IMR-90 (cell line): ENCODE results near the gene LAMA5. TPM values are rescaled to one million over a fixed set of nuclear protein-coding genes. Genes with fewer than 3 reads are reported as not detected.

Experiments used
- ATAC-seq: fragments of 200-7000 bp; cut with Tn5 transposase; 2 replicates; pipeline ENCODE4 v1.9.1; 2020; ENCODE audit warnings: low read depth, mild to moderate bottlenecking, moderate library complexity
- BruUV-seq: library from RNA; stranded (reverse); fragments of 400-500 nt; replicated peaks from 2 replicates; lab custom pipeline; 2021; lab: Mats Ljungman, UMichigan
- CTCF ChIA-PET: fragments of 300-600 bp; formaldehyde crosslinking; extraction: SDS; loops from one replicate; lab custom pipeline; 2021; ENCODE audit warnings: antibody characterized with exemption; lab: Yijun Ruan, JAX
- POLR2A ChIA-PET: fragments of 300-600 bp; sonication (Branson Sonifier 250); formaldehyde crosslinking; loops from one replicate; lab custom pipeline; 2022; ENCODE audit warnings: antibody characterized with exemption; ENCODE audit not compliant: unreplicated experiment; lab: Charles Lee
- DNase-seq: peaks from one replicate; pipeline ENCODE4 v3.0.0; 2013
- H2AFZ ChIP-seq: replicated peaks from 2 replicates; pipeline ENCODE3; 2013; ENCODE audit warnings: low read length, mild to moderate bottlenecking; ENCODE audit not compliant: poor library complexity
- H2AK5ac ChIP-seq: 2 replicates; pipeline ENCODE4 v1.6.1; 2013; ENCODE audit warnings: low read depth, low read length, inconsistent platforms
- H2AK9ac ChIP-seq: replicated peaks from 2 replicates; pipeline ENCODE3; 2013; ENCODE audit warnings: mild to moderate bottlenecking, low read depth, low read length, moderate library complexity; ENCODE audit not compliant: poor library complexity
- H2BK120ac ChIP-seq: 2 replicates; pipeline ENCODE4 v1.6.1; 2013; ENCODE audit warnings: low read depth, low read length, inconsistent platforms
- H2BK15ac ChIP-seq: 3 replicates; pipeline ENCODE4 v1.6.1; 2013; ENCODE audit warnings: low read depth, low read length, inconsistent platforms
- H2BK20ac ChIP-seq: 2 replicates; pipeline ENCODE4 v1.6.1; 2013; ENCODE audit warnings: low read depth, mild to moderate bottlenecking, inconsistent platforms, low read length, moderate library complexity
- H2BK5ac ChIP-seq: 2 replicates; pipeline ENCODE4 v1.6.1; 2013; ENCODE audit warnings: mild to moderate bottlenecking, low read depth, low read length, inconsistent platforms; ENCODE audit not compliant: poor library complexity, severe bottlenecking
- H3K14ac ChIP-seq: replicated peaks from 2 replicates; pipeline ENCODE4 v1.6.1; 2013; ENCODE audit warnings: low read depth, low read length, inconsistent platforms
- H3K18ac ChIP-seq: 2 replicates; pipeline ENCODE4 v1.6.1; 2013; ENCODE audit warnings: low read depth, low read length, control low read depth
- H3K23ac ChIP-seq: 2 replicates; pipeline ENCODE4 v1.6.1; 2013; ENCODE audit warnings: low read depth, low read length, inconsistent platforms
- H3K27ac ChIP-seq: 2 replicates; pipeline ENCODE4 v1.5.1; 2013; ENCODE audit warnings: mild to moderate bottlenecking, control low read depth, low read length; ENCODE audit not compliant: insufficient read depth
- H3K27me3 ChIP-seq: 2 replicates; pipeline ENCODE4 v1.6.1; 2013; ENCODE audit warnings: low read length; ENCODE audit not compliant: control insufficient read depth, insufficient read depth
- H3K36me3 ChIP-seq: 2 replicates; pipeline ENCODE4 v1.6.1; 2013; ENCODE audit warnings: low read length, mixed read lengths; ENCODE audit not compliant: control insufficient read depth, insufficient read depth
- H3K4ac ChIP-seq: 2 replicates; pipeline ENCODE4 v1.6.1; 2013; ENCODE audit warnings: low read depth, low read length, inconsistent platforms
- H3K4me1 ChIP-seq: 2 replicates; pipeline ENCODE4 v1.6.1; 2013; ENCODE audit warnings: low read length, mixed read lengths; ENCODE audit not compliant: control insufficient read depth, insufficient read depth
- H3K4me2 ChIP-seq: 2 replicates; pipeline ENCODE4 v1.6.1; 2013; ENCODE audit warnings: low read depth, mild to moderate bottlenecking, control low read depth, low read length, moderate library complexity
- H3K4me3 ChIP-seq: 2 replicates; pipeline ENCODE4 v1.5.1; 2013; ENCODE audit warnings: low read depth, mild to moderate bottlenecking, control low read depth, low read length, moderate library complexity; ENCODE audit not compliant: insufficient read depth
- H3K56ac ChIP-seq: 2 replicates; pipeline ENCODE4 v1.6.1; 2013; ENCODE audit warnings: low read length, inconsistent platforms; ENCODE audit not compliant: insufficient read depth; ENCODE audit errors: extremely low read depth
- H3K79me1 ChIP-seq, 2 experiments: 2 replicates each; pipeline ENCODE4 v1.6.1; 2013; ENCODE audit warnings: low read length in 2 of 2, inconsistent platforms in 1 of 2, low read depth in 1 of 2
- H3K9ac ChIP-seq: 2 replicates; pipeline ENCODE4 v1.6.1; 2013; ENCODE audit warnings: low read depth, low read length, control low read depth
- H3K9me1 ChIP-seq: 2 replicates; pipeline ENCODE4 v1.6.1; 2013; ENCODE audit warnings: low read length, inconsistent platforms; ENCODE audit not compliant: insufficient read depth
- H3K9me3 ChIP-seq: 2 replicates; pipeline ENCODE4 v1.6.1; 2013; ENCODE audit warnings: low read length; ENCODE audit not compliant: control insufficient read depth, insufficient read depth
- H4K20me1 ChIP-seq: 2 replicates; pipeline ENCODE4 v1.6.1; 2013; ENCODE audit warnings: low read length, inconsistent platforms; ENCODE audit not compliant: insufficient read depth
- H4K5ac ChIP-seq: 2 replicates; pipeline ENCODE4 v1.6.1; 2013; ENCODE audit warnings: mild to moderate bottlenecking, low read depth, low read length, control low read depth
- H4K8ac ChIP-seq, 2 experiments: 2 replicates each; pipeline ENCODE4 v1.6.1; 2013; ENCODE audit warnings: low read depth in 2 of 2, low read length in 2 of 2, control low read depth in 1 of 2, inconsistent platforms in 1 of 2
- H4K91ac ChIP-seq: 2 replicates; pipeline ENCODE4 v1.6.1; 2013; ENCODE audit warnings: low read depth, low read length, inconsistent platforms; ENCODE audit not compliant: insufficient read depth
- CHD1 ChIP-seq: IDR thresholded peaks from 2 replicates; pipeline ENCODE4 v1.6.1; 2012; ENCODE audit warnings: low read depth, low read length, improper control_type of control experiment
- CTCF ChIP-seq: conservative IDR thresholded peaks from 2 replicates; pipeline ENCODE4 v1.5.1; 2012; ENCODE audit warnings: mild to moderate bottlenecking, low read depth, low read length, improper control_type of control experiment
- ELK1 ChIP-seq: fragments of 150-350 bp; IDR thresholded peaks from 2 replicates; pipeline ENCODE4 v1.6.1; 2016; ENCODE audit warnings: low read depth, mild to moderate bottlenecking, low read length, moderate library complexity, borderline replicate concordance
- MAFK ChIP-seq: IDR thresholded peaks from 2 replicates; pipeline ENCODE4 v1.6.1; 2012; ENCODE audit warnings: low read depth, low read length, improper control_type of control experiment
- MAZ ChIP-seq: IDR thresholded peaks from 2 replicates; pipeline ENCODE4 v1.6.1; 2012; ENCODE audit warnings: low read depth, mild to moderate bottlenecking, low read length, improper control_type of control experiment, moderate library complexity, borderline replicate concordance
- MXI1 ChIP-seq: IDR thresholded peaks from 2 replicates; pipeline ENCODE4 v1.6.1; 2012; ENCODE audit warnings: low read depth, mild to moderate bottlenecking, low read length, moderate library complexity, borderline replicate concordance
- NFE2L2 ChIP-seq: fragments of 150-350 bp; IDR thresholded peaks from 2 replicates; pipeline ENCODE4 v1.6.1; 2016; ENCODE audit warnings: low read depth, mild to moderate bottlenecking, low read length
- USF2 ChIP-seq: fragments of 150-350 bp; IDR thresholded peaks from 2 replicates; pipeline ENCODE4 v1.6.1; 2017; ENCODE audit warnings: mild to moderate bottlenecking, antibody characterized with exemption, low read length, low read depth
- WGBS, 2 experiments: methylation state at CpG; one replicate each; pipeline versions ENCODE4 v1.1.5 to v1.1.7; 2013; ENCODE audit warnings: missing lambda C conversion rate in 2 of 2; ENCODE audit not compliant: insufficient read length in 1 of 2; ENCODE audit errors: extremely low coverage in 2 of 2; 5-methylcytosine and 5-hydroxymethylcytosine counted together
- dilution Hi-C: fragments of 300-500 bp; cut with HindIII; formaldehyde crosslinking; loops from one replicate; pipeline ENCODE4 v1.14.3; 2018; ENCODE audit warnings: low sequenced_read_pairs; ENCODE audit not compliant: unreplicated experiment
- in situ Hi-C: fragments of 300-500 bp; cut with MboI; formaldehyde crosslinking; loops from 3 replicates; pipeline ENCODE4 v1.14.3; 2019; ENCODE audit warnings: low sequenced_read_pairs, inconsistent platforms, mixed read lengths
- intact Hi-C: fragments of 100-400 bp; cut with micrococcal nuclease; formaldehyde crosslinking; loops from 2 replicates; pipeline ENCODE4 v1.10.0; 2022
- polyA plus RNA-seq, 3 experiments: library from polyadenylated mRNA; depleted of rRNA; stranded (reverse); fragments of >200 nt; gene quantifications; 2 replicates each; pipeline ENCODE4 v1.2.3, GENCODE V29; 2012; ENCODE audit warnings: low replicate concordance in 1 of 3
- total RNA-seq: library from RNA; depleted of rRNA; stranded (reverse); fragments of >200 nt; gene quantifications from 2 replicates; pipeline ENCODE4 v1.2.3, GENCODE V29; 2012

LAMA5 gene
- total and polyA plus RNA-seq, 2 of the 4 experiments (the other 2 are of a cell fraction): 0.90 to 7.3 TPM

- H3K4me2 ChIP-seq: no peak overlapping the region
- no peak overlapping the region for H3K9ac ChIP-seq
- H3K79me1 ChIP-seq: no peaks in the 10 kb centered on the region
- H4K91ac ChIP-seq: no peak overlapping the region
- H2AFZ ChIP-seq: no peak overlapping the region
- H4K5ac ChIP-seq: no peak overlapping the region
- no peak overlapping the region for H2BK5ac ChIP-seq
- H3K27me3 ChIP-seq: peaks cover 11% of the 10 kb centered on the region; the same call in 1 of the 2 replicates
- no peak overlapping the region for H2BK15ac ChIP-seq
- H3K4me1 ChIP-seq: no peaks in the 10 kb centered on the region
- no peak overlapping the region for H3K56ac ChIP-seq
- H3K14ac ChIP-seq: no peak overlapping the region
- H4K20me1 ChIP-seq: no peaks in the 10 kb centered on the region
- ChIA-PET POLR2A (no interaction called here), CTCF (no interaction called here)
- H3K36me3 ChIP-seq: no peaks in the 10 kb centered on the region
- no peaks in the 10 kb centered on the region for H3K9me3 ChIP-seq
- 78% methylated on average over 12 of the region's 22 CpGs; no CpG with 5 or more reads in 1 of the 2 experiments for WGBS, 2 experiments
- TF ChIP-seq MAFK: no peak
- no peak for TF ChIP-seq MAZ
- TF ChIP-seq NFE2L2: no peak
- TF ChIP-seq USF2: no peak
- TF ChIP-seq CHD1: no peak
- 0 out of 2 replicates have a peak, but pooled peaks have one; percentile 11 for TF ChIP-seq CTCF
- no peak for TF ChIP-seq MXI1
- TF ChIP-seq ELK1: no peak
- no peak overlapping the region for H4K8ac ChIP-seq
- no peak overlapping the region for H2BK20ac ChIP-seq
- no peak overlapping the region for H3K18ac ChIP-seq
- H3K4me3 ChIP-seq: no peak overlapping the region
- no peak overlapping the region for H3K23ac ChIP-seq
- H2BK120ac ChIP-seq: no peak overlapping the region
- intact Hi-C loops (no loop called here), dilution Hi-C loops (no loop called here), in situ Hi-C loops (no loop called here)
- H2AK5ac ChIP-seq: no peak overlapping the region
- no peak overlapping the region for H3K27ac ChIP-seq
- no TSS peak for BruUV-seq
- no peak for DNase-seq
- ATAC-seq: no peak
- H2AK9ac ChIP-seq: no peak overlapping the region
- H3K4ac ChIP-seq: no peak overlapping the region
- no peaks in the 10 kb centered on the region for H3K9me1 ChIP-seq
Observed at GRCh38 chr20:62413896-62414481, 46.9 kb upstream of the LAMA5 start.
